PC-9 (cell line): ENCODE results near the gene SLC25A21. TPM values are rescaled to one million over a fixed set of nuclear protein-coding genes. Genes with fewer than 3 reads are reported as not detected.

Experiments used
- BruUV-seq: library from RNA; stranded (reverse); fragments of 400-500 nt; replicated peaks from 2 replicates; lab custom pipeline; 2021; lab: Mats Ljungman, UMichigan
- CTCF ChIA-PET: fragments of 300-600 bp; sonication (Branson Sonifier 250); formaldehyde crosslinking; loops from one replicate; lab custom pipeline; 2022; ENCODE audit warnings: antibody characterized with exemption; lab: Charles Lee
- POLR2A ChIA-PET: fragments of 300-600 bp; sonication (Branson Sonifier 250); formaldehyde crosslinking; loops from one replicate; lab custom pipeline; 2022; ENCODE audit warnings: antibody characterized with exemption; ENCODE audit not compliant: unreplicated experiment; lab: Charles Lee
- DNase-seq, 2 experiments: peaks; one replicate each; pipeline versions ENCODE4 v3.0.0 to v3.0.0-alpha.2; 2015 to 2022; ENCODE audit warnings: mixed read lengths in 1 of 2
- H2AFZ ChIP-seq: fragments of 200-600 bp; sonication (generic); 2 replicates; pipeline ENCODE4 v1.8.1; 2017; ENCODE audit warnings: antibody characterized with exemption
- H3F3A ChIP-seq: fragments of 200-600 bp; sonication (generic); 2 replicates; pipeline ENCODE4 v1.8.1; 2017; ENCODE audit warnings: antibody characterized with exemption, mild to moderate bottlenecking, low read depth; ENCODE audit not compliant: insufficient read depth
- H3K27ac ChIP-seq: fragments of 200-600 bp; sonication (generic); 2 replicates; pipeline ENCODE4 v1.6.1; 2016; ENCODE audit warnings: mixed run types
- H3K27me3 ChIP-seq: fragments of 200-600 bp; sonication (generic); 2 replicates; pipeline ENCODE4 v1.6.1; 2016; ENCODE audit warnings: low read depth, mixed run types; ENCODE audit not compliant: insufficient read depth
- H3K36me3 ChIP-seq: fragments of 200-600 bp; sonication (generic); 2 replicates; pipeline ENCODE4 v1.6.1; 2016; ENCODE audit warnings: low read depth, mixed run types
- H3K4me1 ChIP-seq: fragments of 200-600 bp; sonication (generic); replicated peaks from 2 replicates; pipeline ENCODE4 v1.6.1; 2016; ENCODE audit warnings: mixed run types; ENCODE audit not compliant: insufficient read depth
- H3K4me2 ChIP-seq: fragments of 200-600 bp; sonication (generic); 2 replicates; pipeline ENCODE4 v1.6.1; 2017; ENCODE audit warnings: mixed run types
- H3K4me3 ChIP-seq: fragments of 200-600 bp; sonication (generic); 2 replicates; pipeline ENCODE4 v1.6.1; 2016; ENCODE audit warnings: mixed run types
- H3K79me2 ChIP-seq: fragments of 200-600 bp; sonication (generic); 2 replicates; pipeline ENCODE4 v1.6.1; 2017; ENCODE audit warnings: low read depth, mixed run types
- H3K9me2 ChIP-seq: fragments of 200-600 bp; sonication (generic); 2 replicates; pipeline ENCODE4 v1.8.1; 2017; ENCODE audit warnings: mild to moderate bottlenecking; ENCODE audit not compliant: insufficient read depth
- H3K9me3 ChIP-seq: fragments of 200-600 bp; sonication (generic); 2 replicates; pipeline ENCODE4 v1.8.1; 2016; ENCODE audit warnings: low read depth; ENCODE audit not compliant: insufficient read depth
- H4K20me1 ChIP-seq: fragments of 200-600 bp; sonication (generic); 2 replicates; pipeline ENCODE4 v1.8.1; 2017; ENCODE audit not compliant: insufficient read depth
- EZH2 ChIP-seq: fragments of 200-600 bp; sonication (generic); IDR thresholded peaks from 2 replicates; pipeline ENCODE4 v1.8.0; 2017; ENCODE audit warnings: antibody characterized with exemption, low read depth
- intact Hi-C: fragments of 100-400 bp; cut with micrococcal nuclease; formaldehyde crosslinking; loops from one replicate; pipeline ENCODE4 v1.10.0; 2022; ENCODE audit not compliant: unreplicated experiment
- total RNA-seq: library from RNA; stranded (reverse); gene quantifications from 2 replicates; pipeline ENCODE4 v1.2.3, GENCODE V29; 2021
- TF ChIP-seq, protein P1 (sequence below): fragments of 200-600 bp; sonication (generic); conservative IDR thresholded peaks from 2 replicates; pipeline ENCODE4 v1.6.1; 2017; ENCODE audit warnings: mixed run types, antibody characterized with exemption, mild to moderate bottlenecking, moderate library complexity

Gene SLC25A21
- total RNA-seq, 1 experiment from 2014 or later = 3.2 TPM

DNA sequence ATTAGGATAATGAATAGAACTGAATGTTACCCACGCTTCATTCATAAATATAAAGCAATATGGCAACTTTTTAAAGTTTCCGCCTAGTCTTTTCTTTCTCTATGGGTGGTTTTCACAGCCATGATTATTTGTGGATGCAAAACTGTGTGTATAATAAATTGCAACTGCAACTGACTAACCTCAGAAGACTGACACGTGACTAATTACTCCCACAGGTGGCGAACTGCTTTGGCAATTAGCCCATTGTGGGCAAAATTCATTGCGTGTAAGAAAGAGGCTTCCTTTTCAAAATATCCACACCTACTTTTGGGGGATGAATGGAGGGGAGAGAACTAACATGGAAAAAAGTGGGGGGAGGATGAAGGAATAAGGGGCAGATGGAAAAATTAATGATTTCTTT lies 79.0 kb downstream of the SLC25A21 start:
- no peaks in the 10 kb centered on the region for H3F3A ChIP-seq
- BruUV-seq = no TSS peak
- no peaks in the 10 kb centered on the region for H3K79me2 ChIP-seq
- DNase-seq = no peak
- intact Hi-C loops = no loop called here
- no peaks in the 10 kb centered on the region for H3K9me2 ChIP-seq
- H4K20me1 ChIP-seq = no peaks in the 10 kb centered on the region
- TF ChIP-seq, protein P1, sequence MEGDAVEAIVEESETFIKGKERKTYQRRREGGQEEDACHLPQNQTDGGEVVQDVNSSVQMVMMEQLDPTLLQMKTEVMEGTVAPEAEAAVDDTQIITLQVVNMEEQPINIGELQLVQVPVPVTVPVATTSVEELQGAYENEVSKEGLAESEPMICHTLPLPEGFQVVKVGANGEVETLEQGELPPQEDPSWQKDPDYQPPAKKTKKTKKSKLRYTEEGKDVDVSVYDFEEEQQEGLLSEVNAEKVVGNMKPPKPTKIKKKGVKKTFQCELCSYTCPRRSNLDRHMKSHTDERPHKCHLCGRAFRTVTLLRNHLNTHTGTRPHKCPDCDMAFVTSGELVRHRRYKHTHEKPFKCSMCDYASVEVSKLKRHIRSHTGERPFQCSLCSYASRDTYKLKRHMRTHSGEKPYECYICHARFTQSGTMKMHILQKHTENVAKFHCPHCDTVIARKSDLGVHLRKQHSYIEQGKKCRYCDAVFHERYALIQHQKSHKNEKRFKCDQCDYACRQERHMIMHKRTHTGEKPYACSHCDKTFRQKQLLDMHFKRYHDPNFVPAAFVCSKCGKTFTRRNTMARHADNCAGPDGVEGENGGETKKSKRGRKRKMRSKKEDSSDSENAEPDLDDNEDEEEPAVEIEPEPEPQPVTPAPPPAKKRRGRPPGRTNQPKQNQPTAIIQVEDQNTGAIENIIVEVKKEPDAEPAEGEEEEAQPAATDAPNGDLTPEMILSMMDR = no peak
- TF ChIP-seq EZH2 = no peak
- H3K27ac ChIP-seq = no peak overlapping the region
- CTCF ChIA-PET = no interaction called here
- no peak overlapping the region for H3K4me2 ChIP-seq
- no peak overlapping the region for H2AFZ ChIP-seq
- no peak overlapping the region for H3K4me3 ChIP-seq
- H3K9me3 ChIP-seq = no peaks in the 10 kb centered on the region
- H3K4me1 ChIP-seq = no peaks in the 10 kb centered on the region
- no peaks in the 10 kb centered on the region for H3K36me3 ChIP-seq
- POLR2A ChIA-PET = no interaction called here
- H3K27me3 ChIP-seq = no peaks in the 10 kb centered on the region

DNA sequence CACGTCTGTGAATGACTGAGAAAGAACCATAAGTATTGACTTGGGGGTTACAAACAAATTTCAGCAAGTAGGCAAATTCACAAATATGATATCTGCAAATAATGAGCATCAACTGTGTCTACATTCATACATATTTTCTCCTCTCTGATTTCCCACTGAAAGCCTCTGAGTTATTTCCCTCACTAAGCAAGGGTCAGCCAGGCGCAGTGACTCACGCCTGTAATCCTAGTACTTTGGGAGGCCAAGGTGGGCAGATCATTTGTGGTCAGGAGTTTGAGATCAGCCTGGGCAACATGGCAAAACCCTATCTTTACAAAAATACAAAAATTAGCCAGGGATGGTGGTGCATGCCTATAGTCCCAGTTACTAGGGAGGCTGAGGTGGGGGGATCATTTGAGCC lies 80.8 kb downstream of the SLC25A21 start:
- intact Hi-C loops = no loop called here
- no peaks in the 10 kb centered on the region for H4K20me1 ChIP-seq
- no peak overlapping the region for H2AFZ ChIP-seq
- H3K4me1 ChIP-seq = no peaks in the 10 kb centered on the region
- no peaks in the 10 kb centered on the region for H3K36me3 ChIP-seq
- no peaks in the 10 kb centered on the region for H3K9me2 ChIP-seq
- H3F3A ChIP-seq = no peaks in the 10 kb centered on the region
- BruUV-seq = no TSS peak
- POLR2A ChIA-PET = no interaction called here
- no peak overlapping the region for H3K27ac ChIP-seq
- TF ChIP-seq, protein P1 = no peak
- no peak for TF ChIP-seq EZH2
- H3K79me2 ChIP-seq = no peaks in the 10 kb centered on the region
- no peaks in the 10 kb centered on the region for H3K27me3 ChIP-seq
- no peaks in the 10 kb centered on the region for H3K9me3 ChIP-seq
- CTCF ChIA-PET = no interaction called here
- H3K4me2 ChIP-seq = no peak overlapping the region
- no peak overlapping the region for H3K4me3 ChIP-seq
- DNase-seq = no peak

DNA sequence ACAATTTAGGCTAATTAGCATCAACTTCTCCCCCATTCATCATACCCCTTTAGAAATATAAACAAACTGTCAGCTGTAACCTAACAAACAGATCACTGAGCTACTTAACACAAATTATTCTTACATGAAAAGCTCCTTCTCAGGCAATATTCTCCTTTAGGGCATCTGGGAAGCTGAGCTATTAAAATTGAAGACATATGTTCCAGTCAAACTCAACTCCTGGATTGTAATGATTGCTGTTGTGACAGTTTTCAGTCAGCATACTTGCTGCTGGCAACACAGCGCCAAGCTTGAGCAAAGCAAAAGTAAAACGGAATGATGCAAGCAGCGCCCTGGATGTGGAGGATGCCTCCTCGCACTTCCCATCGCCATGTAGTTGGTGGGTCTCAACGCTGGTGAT lies 82.4 kb downstream of the SLC25A21 start:
- intact Hi-C loops = no loop called here
- no peaks in the 10 kb centered on the region for H3K9me3 ChIP-seq
- POLR2A ChIA-PET = no interaction called here
- H3F3A ChIP-seq = no peaks in the 10 kb centered on the region
- BruUV-seq = no TSS peak
- no peak overlapping the region for H2AFZ ChIP-seq
- no peaks in the 10 kb centered on the region for H3K4me1 ChIP-seq
- CTCF ChIA-PET = no interaction called here
- no peaks in the 10 kb centered on the region for H3K9me2 ChIP-seq
- H3K4me2 ChIP-seq = no peak overlapping the region
- no peak overlapping the region for H3K4me3 ChIP-seq
- TF ChIP-seq, protein P1 = no peak
- TF ChIP-seq EZH2 = no peak
- no peak overlapping the region for H3K27ac ChIP-seq
- no peaks in the 10 kb centered on the region for H3K36me3 ChIP-seq
- H3K79me2 ChIP-seq = no peaks in the 10 kb centered on the region
- H4K20me1 ChIP-seq = no peaks in the 10 kb centered on the region
- DNase-seq = no peak
- H3K27me3 ChIP-seq = no peaks in the 10 kb centered on the region
